Measurements from ENCODE around the gene ODAD3.
"Not testable (repeated sequence)": the region's sequence is repeated elsewhere in the genome, so short reads cannot be mapped to it uniquely, and the experiment has no call there.

ODAD3 gene

DNA sequence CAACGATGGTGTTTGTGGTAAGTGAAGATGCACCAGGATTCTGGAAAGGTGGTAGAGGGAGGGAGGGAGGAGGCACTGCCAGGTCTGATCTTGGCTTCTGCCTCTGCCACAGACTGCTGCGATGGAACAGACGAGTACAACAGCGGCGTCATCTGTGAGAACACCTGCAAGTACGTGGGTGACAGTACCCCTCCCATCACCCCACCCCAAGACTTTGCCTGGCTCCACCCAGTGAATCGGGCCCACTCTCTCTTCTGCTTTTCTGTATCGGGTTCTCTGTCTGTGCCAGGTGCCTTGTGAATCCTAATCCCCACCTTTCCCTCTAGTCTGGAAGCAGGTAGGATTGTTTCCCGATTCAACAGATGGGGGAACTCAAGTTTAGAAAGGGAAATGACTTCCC lies 3.0 kb upstream of the ODAD3 start:
- no peak overlapping the region for H3K9ac ChIP-seq (ENCODE audit: low read depth in 1 of 2, low read length in 2 of 2)
- no peaks in the 10 kb centered on the region for H3K9me3 ChIP-seq (ENCODE audit: control insufficient read depth in 2 of 2, low read length in 2 of 2)
- no peaks in the 10 kb centered on the region for H3K27me3 ChIP-seq (ENCODE audit: control insufficient read depth in 2 of 2, insufficient read depth in 2 of 2, low read length in 2 of 2)
- no peak overlapping the region for H3K4me3 ChIP-seq (ENCODE audit: low read length in 2 of 2)
- peaks cover 25 to 37% of the 10 kb centered on the region in 2 donors for H3K36me3 ChIP-seq (ENCODE audit: control insufficient read depth in 2 of 2, insufficient read depth in 2 of 2, low read length in 2 of 2)
- no peak overlapping the region for H3K27ac ChIP-seq (ENCODE audit: low read depth in 2 of 2, low read length in 2 of 2)
- H3K4me1 ChIP-seq (ENCODE audit: control insufficient read depth in 2 of 2, insufficient read depth in 2 of 2, low read length in 2 of 2) = peaks cover 14 to 16% of the 10 kb centered on the region in 2 donors

- H3K9me3 ChIP-seq (ENCODE audit: control insufficient read depth in 2 of 2, low read length in 2 of 2) = no peaks in the 10 kb centered on the region
- H3K36me3 ChIP-seq (ENCODE audit: control insufficient read depth in 2 of 2, insufficient read depth in 2 of 2, low read length in 2 of 2) = peaks cover 15 to 21% of the 10 kb centered on the region in 2 donors
- H3K27ac ChIP-seq (ENCODE audit: low read depth in 2 of 2, low read length in 2 of 2) = peak overlapping the region; percentile 67 to 85
- peaks cover 14 to 16% of the 10 kb centered on the region in 2 donors for H3K4me1 ChIP-seq (ENCODE audit: control insufficient read depth in 2 of 2, insufficient read depth in 2 of 2, low read length in 2 of 2)
- peak overlapping the region; percentile 73 to 94 for H3K9ac ChIP-seq (ENCODE audit: low read depth in 1 of 2, low read length in 2 of 2)
- H3K27me3 ChIP-seq (ENCODE audit: control insufficient read depth in 2 of 2, insufficient read depth in 2 of 2, low read length in 2 of 2) = no peaks in the 10 kb centered on the region
- H3K4me3 ChIP-seq (ENCODE audit: low read length in 2 of 2) = peak overlapping the region; percentile 83 to 98
Measured at GRCh38 chr19:11435833-11436313, 952 bp upstream of the ODAD3 start.

- peak overlapping the region; percentile 65 to 85 for H3K27ac ChIP-seq (ENCODE audit: low read depth in 2 of 2, low read length in 2 of 2)
- peaks cover 0 to 2% of the 10 kb centered on the region in 2 donors for H3K27me3 ChIP-seq (ENCODE audit: control insufficient read depth in 2 of 2, insufficient read depth in 2 of 2, low read length in 2 of 2)
- peak overlapping the region; percentile 56 to 98 for H3K4me3 ChIP-seq (ENCODE audit: low read length in 2 of 2)
- peak overlapping the region; percentile 53 to 65 for H3K9ac ChIP-seq (ENCODE audit: low read depth in 1 of 2, low read length in 2 of 2)
- peaks cover 15 to 17% of the 10 kb centered on the region in 2 donors for H3K36me3 ChIP-seq (ENCODE audit: control insufficient read depth in 2 of 2, insufficient read depth in 2 of 2, low read length in 2 of 2)
- H3K4me1 ChIP-seq (ENCODE audit: control insufficient read depth in 2 of 2, insufficient read depth in 2 of 2, low read length in 2 of 2) = peaks cover 14 to 16% of the 10 kb centered on the region in 2 donors
- H3K9me3 ChIP-seq (ENCODE audit: control insufficient read depth in 2 of 2, low read length in 2 of 2) = no peaks in the 10 kb centered on the region
Measured at GRCh38 chr19:11434703-11435056, 241 bp downstream of the ODAD3 start.

DNA sequence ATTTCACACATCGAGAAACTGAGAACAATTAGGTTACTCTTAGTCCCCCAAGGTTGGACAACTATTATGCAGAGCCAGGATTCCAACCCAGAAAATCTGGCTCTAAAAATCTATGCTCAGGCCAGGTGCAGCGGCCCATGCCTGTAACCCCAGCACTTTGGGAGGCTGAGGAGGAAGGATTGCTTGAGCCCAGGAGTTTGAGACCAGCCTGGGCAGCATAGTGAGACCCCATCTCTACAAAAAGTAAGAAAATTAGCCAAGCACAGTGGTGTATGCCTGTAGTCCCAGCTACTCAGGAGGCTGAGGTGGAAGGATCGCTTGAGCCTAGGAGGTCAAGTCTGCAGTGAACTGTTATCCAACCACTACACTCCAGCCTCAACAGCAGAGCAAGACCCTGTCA lies 1.4 kb downstream of the ODAD3 start:
- peaks cover 14 to 16% of the 10 kb centered on the region in 2 donors for H3K4me1 ChIP-seq (ENCODE audit: control insufficient read depth in 2 of 2, insufficient read depth in 2 of 2, low read length in 2 of 2)
- H3K9ac ChIP-seq (ENCODE audit: low read depth in 1 of 2, low read length in 2 of 2); H3K9me3 ChIP-seq (ENCODE audit: control insufficient read depth in 2 of 2, low read length in 2 of 2); H3K4me3 ChIP-seq (ENCODE audit: low read length in 2 of 2); H3K27ac ChIP-seq (ENCODE audit: low read depth in 2 of 2, low read length in 2 of 2); H3K27me3 ChIP-seq (ENCODE audit: control insufficient read depth in 2 of 2, insufficient read depth in 2 of 2, low read length in 2 of 2): not testable (repeated sequence)
- H3K36me3 ChIP-seq (ENCODE audit: control insufficient read depth in 2 of 2, insufficient read depth in 2 of 2, low read length in 2 of 2) = peaks cover 9 to 15% of the 10 kb centered on the region in 2 donors

DNA sequence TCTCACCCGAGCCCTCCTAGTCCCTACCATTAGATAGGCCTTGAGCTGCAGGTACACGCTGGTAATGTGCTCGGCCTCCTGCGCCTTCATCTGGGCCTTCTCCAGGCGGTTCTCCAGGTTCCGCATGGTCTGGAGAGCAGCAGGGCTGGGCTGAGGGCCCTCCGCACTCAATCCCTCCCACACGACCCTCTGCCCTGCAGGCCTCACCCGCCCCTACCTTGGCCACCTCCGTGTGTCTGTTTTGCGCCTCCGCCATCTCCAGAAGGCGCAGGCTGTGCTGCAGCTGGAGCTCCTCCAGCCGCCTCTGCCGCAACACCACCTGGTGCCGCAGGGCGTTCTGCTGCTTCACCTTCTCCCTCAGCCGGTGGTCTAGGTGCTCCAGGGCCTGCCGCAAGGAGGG lies 8.3 kb downstream of the ODAD3 start:
- Histone ChIP-seq H3K27me3 (ENCODE audit: control insufficient read depth in 2 of 2, insufficient read depth in 2 of 2, low read length in 2 of 2) (peaks cover 13 to 15% of the 10 kb centered on the region in 2 donors), H3K4me3 (ENCODE audit: low read length in 2 of 2) (no peak overlapping the region), H3K9me3 (ENCODE audit: control insufficient read depth in 2 of 2, low read length in 2 of 2) (no peaks in the 10 kb centered on the region), H3K27ac (ENCODE audit: low read depth in 2 of 2, low read length in 2 of 2) (no peak overlapping the region), H3K9ac (ENCODE audit: low read depth in 1 of 2, low read length in 2 of 2) (no peak overlapping the region), H3K36me3 (ENCODE audit: control insufficient read depth in 2 of 2, insufficient read depth in 2 of 2, low read length in 2 of 2) (no peaks in the 10 kb centered on the region), H3K4me1 (ENCODE audit: control insufficient read depth in 2 of 2, insufficient read depth in 2 of 2, low read length in 2 of 2) (peaks cover 0 to 3% of the 10 kb centered on the region in 2 donors)

DNA sequence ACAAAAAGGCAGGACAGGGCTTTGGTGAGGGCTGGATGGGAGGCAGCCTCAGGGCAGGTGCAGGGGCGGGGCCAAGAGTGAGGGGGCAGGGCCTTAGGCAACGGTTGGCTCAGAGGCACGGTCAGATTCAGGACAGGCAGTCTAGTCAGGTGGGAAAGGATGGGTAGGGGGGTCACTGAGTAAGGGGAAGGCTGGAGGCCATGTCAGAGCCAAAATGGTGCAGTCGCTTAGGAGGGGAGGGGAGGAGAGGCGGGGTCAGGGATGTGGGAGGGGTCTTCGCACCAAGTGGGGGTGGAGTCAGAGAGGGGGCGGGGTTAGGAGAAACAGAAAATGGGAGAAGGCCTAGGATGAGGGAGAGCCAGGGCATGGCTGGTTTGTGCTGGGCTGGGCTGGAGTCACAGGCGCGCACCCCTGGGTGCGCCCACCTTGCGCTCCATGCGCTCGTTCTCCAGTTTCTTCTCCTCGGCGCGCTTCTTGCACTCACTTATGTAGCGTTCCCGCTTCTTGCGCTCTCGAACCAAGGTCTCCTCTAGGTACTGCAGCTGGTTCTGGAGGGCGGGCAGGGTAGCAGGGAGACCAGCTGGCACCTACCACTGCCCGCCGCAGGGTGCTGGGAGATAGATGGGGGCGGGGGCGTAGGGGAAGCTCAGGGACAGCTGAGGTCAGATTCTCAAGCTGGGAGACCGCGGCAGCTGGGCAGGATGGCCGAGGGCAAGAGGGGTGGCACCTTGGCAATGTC lies 9.0 kb downstream of the ODAD3 start:
- Histone ChIP-seq H3K4me3 (ENCODE audit: low read length in 2 of 2) (no peak overlapping the region), H3K27ac (ENCODE audit: low read depth in 2 of 2, low read length in 2 of 2) (no peak overlapping the region), H3K27me3 (ENCODE audit: control insufficient read depth in 2 of 2, insufficient read depth in 2 of 2, low read length in 2 of 2) (peaks cover 19 to 22% of the 10 kb centered on the region in 2 donors), H3K4me1 (ENCODE audit: control insufficient read depth in 2 of 2, insufficient read depth in 2 of 2, low read length in 2 of 2) (peaks cover 2 to 7% of the 10 kb centered on the region in 2 donors), H3K9ac (ENCODE audit: low read depth in 1 of 2, low read length in 2 of 2) (no peak overlapping the region), H3K36me3 (ENCODE audit: control insufficient read depth in 2 of 2, insufficient read depth in 2 of 2, low read length in 2 of 2) (no peaks in the 10 kb centered on the region), H3K9me3 (ENCODE audit: control insufficient read depth in 2 of 2, low read length in 2 of 2) (no peaks in the 10 kb centered on the region)

GRCh38 chr19:11423791-11424181 lies 11.1 kb downstream of the ODAD3 start:
- Histone ChIP-seq H3K4me3 (ENCODE audit: low read length in 2 of 2) (no peak overlapping the region), H3K27ac (ENCODE audit: low read depth in 2 of 2, low read length in 2 of 2) (no peak overlapping the region), H3K9ac (ENCODE audit: low read depth in 1 of 2, low read length in 2 of 2) (no peak overlapping the region), H3K27me3 (ENCODE audit: control insufficient read depth in 2 of 2, insufficient read depth in 2 of 2, low read length in 2 of 2) (peaks cover 25 to 37% of the 10 kb centered on the region in 2 donors), H3K4me1 (ENCODE audit: control insufficient read depth in 2 of 2, insufficient read depth in 2 of 2, low read length in 2 of 2) (peaks cover 3 to 13% of the 10 kb centered on the region in 2 donors), H3K9me3 (ENCODE audit: control insufficient read depth in 2 of 2, low read length in 2 of 2) (no peaks in the 10 kb centered on the region), H3K36me3 (ENCODE audit: control insufficient read depth in 2 of 2, insufficient read depth in 2 of 2, low read length in 2 of 2) (no peaks in the 10 kb centered on the region)

GRCh38 chr19:11423164-11423790 lies 11.6 kb downstream of the ODAD3 start:
- no peak overlapping the region for H3K27ac ChIP-seq (ENCODE audit: low read depth in 2 of 2, low read length in 2 of 2)
- H3K4me3 ChIP-seq (ENCODE audit: low read length in 2 of 2) = no peak overlapping the region
- no peaks in the 10 kb centered on the region for H3K36me3 ChIP-seq (ENCODE audit: control insufficient read depth in 2 of 2, insufficient read depth in 2 of 2, low read length in 2 of 2)
- no peaks in the 10 kb centered on the region for H3K9me3 ChIP-seq (ENCODE audit: control insufficient read depth in 2 of 2, low read length in 2 of 2)
- peaks cover 27 to 37% of the 10 kb centered on the region in 2 donors for H3K27me3 ChIP-seq (ENCODE audit: control insufficient read depth in 2 of 2, insufficient read depth in 2 of 2, low read length in 2 of 2)
- H3K9ac ChIP-seq (ENCODE audit: low read depth in 1 of 2, low read length in 2 of 2) = no peak overlapping the region
- H3K4me1 ChIP-seq (ENCODE audit: control insufficient read depth in 2 of 2, insufficient read depth in 2 of 2, low read length in 2 of 2) = peaks cover 3 to 15% of the 10 kb centered on the region in 2 donors

DNA sequence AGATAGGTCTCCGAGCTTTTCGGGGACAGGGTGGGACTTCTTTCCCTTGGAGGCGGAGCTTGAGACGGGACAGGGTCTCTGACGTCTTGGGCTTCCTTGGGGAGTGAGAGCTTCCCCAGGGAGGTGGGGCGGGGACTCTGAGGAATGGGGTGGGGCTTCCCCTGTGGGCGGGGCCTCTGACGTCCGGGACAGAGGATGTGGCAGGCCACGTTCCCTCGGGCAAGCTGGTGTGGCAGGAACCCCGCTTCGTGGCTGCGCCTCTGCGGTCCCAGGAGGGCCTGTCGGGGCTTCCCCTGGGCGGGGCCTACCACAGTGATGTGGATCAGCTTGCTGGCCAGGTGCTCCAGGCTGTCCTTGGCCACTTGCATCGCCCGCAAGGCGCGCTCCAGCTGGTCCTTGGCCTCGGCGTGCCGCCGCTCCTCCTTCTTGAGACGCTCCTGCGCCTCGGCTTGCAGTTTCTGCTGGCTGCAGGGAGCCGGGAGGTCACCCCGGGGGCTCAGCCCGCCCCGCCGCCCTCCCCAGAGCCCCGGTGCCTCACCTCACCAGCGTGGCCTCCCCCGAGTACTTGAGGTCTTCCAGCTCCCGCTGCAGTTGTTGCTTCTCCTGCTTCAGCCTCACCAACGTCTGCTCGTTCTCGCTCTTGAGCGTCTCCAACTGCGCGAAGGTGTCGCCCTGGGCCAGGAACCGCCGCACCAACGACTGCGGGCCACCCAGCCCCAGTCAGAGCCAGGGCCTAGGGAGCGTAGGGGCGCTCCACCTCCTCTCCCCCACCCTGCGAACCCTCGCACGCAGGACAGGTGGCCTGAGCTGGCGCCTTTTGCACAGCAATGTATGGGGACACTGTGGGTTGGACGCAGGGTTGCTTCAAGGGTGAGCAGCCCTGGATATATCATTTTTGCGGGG lies 12.5 kb downstream of the ODAD3 start:
- Histone ChIP-seq H3K9me3 (ENCODE audit: control insufficient read depth in 2 of 2, low read length in 2 of 2) (no peaks in the 10 kb centered on the region), H3K36me3 (ENCODE audit: control insufficient read depth in 2 of 2, insufficient read depth in 2 of 2, low read length in 2 of 2) (no peaks in the 10 kb centered on the region), H3K27ac (ENCODE audit: low read depth in 2 of 2, low read length in 2 of 2) (no peak overlapping the region), H3K4me3 (ENCODE audit: low read length in 2 of 2) (peak overlapping the region; percentile 50 to 52), H3K27me3 (ENCODE audit: control insufficient read depth in 2 of 2, insufficient read depth in 2 of 2, low read length in 2 of 2) (peaks cover 27 to 37% of the 10 kb centered on the region in 2 donors), H3K9ac (ENCODE audit: low read depth in 1 of 2, low read length in 2 of 2) (peak overlapping the region in 1 of 2 donors; percentile 40), H3K4me1 (ENCODE audit: control insufficient read depth in 2 of 2, insufficient read depth in 2 of 2, low read length in 2 of 2) (peaks cover 3 to 15% of the 10 kb centered on the region in 2 donors)

All from mucosa of rectum (tissue), 2 donors.